Activated CD8-positive, alpha-beta memory T cell treated with anti-CD3 and anti-CD28 coated beads, Interleukin-2, amount 50 U/mL, for 48 hours (primary cell): Measurements from ENCODE around the gene LAPTM4A.
A peak's percentile ranks its signal among the peaks of the same experiment; 100 is the strongest.
"Not testable (repeated sequence)": the region's sequence is repeated elsewhere in the genome, so short reads cannot be mapped to it uniquely, and the experiment has no call there.

Experiments used
- DNase-seq: peaks from one replicate; pipeline ENCODE4 v3.0.0-alpha.2; 2020

Gene LAPTM4A

GRCh38 chr2:20051532-20052228, at the start of gene LAPTM4A:
Gene LAPTM4A (minus strand): TSS chr2:20051628. CDS start chr2:20051520, 108 bp downstream.
- DNase-seq: peak; percentile 97

GRCh38 chr2:20100711-20101110, 49.3 kb upstream of the LAPTM4A start:
- no peak for DNase-seq

- DNase-seq: no peak
Observed at GRCh38 chr2:20099780-20100179, 48.4 kb upstream of the LAPTM4A start.

GRCh38 chr2:20097889-20098714, 46.7 kb upstream of the LAPTM4A start:
- DNase-seq: peak; percentile 86

GRCh38 chr2:20095469-20095868, 44.0 kb upstream of the LAPTM4A start:
- DNase-seq: no peak

- no peak for DNase-seq
Observed at GRCh38 chr2:20094955-20095354, 43.5 kb upstream of the LAPTM4A start.

- no peak for DNase-seq
Observed at GRCh38 chr2:20094142-20094755, 42.8 kb upstream of the LAPTM4A start.

- no peak for DNase-seq
Observed at GRCh38 chr2:20093263-20094141, 42.1 kb upstream of the LAPTM4A start.

GRCh38 chr2:20092901-20093235, 41.4 kb upstream of the LAPTM4A start:
- DNase-seq: no peak

- DNase-seq: no peak
Observed at GRCh38 chr2:20092226-20092900, 40.9 kb upstream of the LAPTM4A start.

GRCh38 chr2:20091305-20091991, 40.0 kb upstream of the LAPTM4A start:
- no peak for DNase-seq

GRCh38 chr2:20089715-20090464, 38.5 kb upstream of the LAPTM4A start:
- no peak for DNase-seq

- not testable (repeated sequence) for DNase-seq
Observed at GRCh38 chr2:20085909-20086308, 34.5 kb upstream of the LAPTM4A start.

GRCh38 chr2:20082812-20083211, 31.4 kb upstream of the LAPTM4A start:
- not testable (repeated sequence) for DNase-seq

GRCh38 chr2:20081841-20082240, 30.4 kb upstream of the LAPTM4A start:
- DNase-seq: no peak

GRCh38 chr2:20080839-20081415, 29.5 kb upstream of the LAPTM4A start:
- DNase-seq: no peak

- no peak for DNase-seq
Observed at GRCh38 chr2:20080428-20080827, 29.0 kb upstream of the LAPTM4A start.

GRCh38 chr2:20079546-20080115, 28.2 kb upstream of the LAPTM4A start:
- no peak for DNase-seq

GRCh38 chr2:20077411-20077940, 26.0 kb upstream of the LAPTM4A start:
- DNase-seq: no peak

- no peak for DNase-seq
Observed at GRCh38 chr2:20076757-20077156, 25.3 kb upstream of the LAPTM4A start.
